ENCODE measurements around the gene MAST2.
"Not testable (repeated sequence)": the region's sequence is repeated elsewhere in the genome, so short reads cannot be mapped to it uniquely, and the experiment has no call there.

- not testable (repeated sequence) for TF ChIP-seq CTCF, POLR2A (IDR thresholded peaks at IDR 0.05)
These were observed 34.9 kb downstream of the MAST2 start for GRCh38 chr1:45838322-45838721.

All from testis (tissue), 2 donors.